Superior temporal gyrus (tissue), 1 donor: ENCODE data around the gene TM9SF4.

Source experiments
- DNase-seq: peaks from one replicate; pipeline ENCODE4 v3.0.0-alpha.2; 2016; ENCODE audit errors: extremely low spot score

The TM9SF4 gene

DNA sequence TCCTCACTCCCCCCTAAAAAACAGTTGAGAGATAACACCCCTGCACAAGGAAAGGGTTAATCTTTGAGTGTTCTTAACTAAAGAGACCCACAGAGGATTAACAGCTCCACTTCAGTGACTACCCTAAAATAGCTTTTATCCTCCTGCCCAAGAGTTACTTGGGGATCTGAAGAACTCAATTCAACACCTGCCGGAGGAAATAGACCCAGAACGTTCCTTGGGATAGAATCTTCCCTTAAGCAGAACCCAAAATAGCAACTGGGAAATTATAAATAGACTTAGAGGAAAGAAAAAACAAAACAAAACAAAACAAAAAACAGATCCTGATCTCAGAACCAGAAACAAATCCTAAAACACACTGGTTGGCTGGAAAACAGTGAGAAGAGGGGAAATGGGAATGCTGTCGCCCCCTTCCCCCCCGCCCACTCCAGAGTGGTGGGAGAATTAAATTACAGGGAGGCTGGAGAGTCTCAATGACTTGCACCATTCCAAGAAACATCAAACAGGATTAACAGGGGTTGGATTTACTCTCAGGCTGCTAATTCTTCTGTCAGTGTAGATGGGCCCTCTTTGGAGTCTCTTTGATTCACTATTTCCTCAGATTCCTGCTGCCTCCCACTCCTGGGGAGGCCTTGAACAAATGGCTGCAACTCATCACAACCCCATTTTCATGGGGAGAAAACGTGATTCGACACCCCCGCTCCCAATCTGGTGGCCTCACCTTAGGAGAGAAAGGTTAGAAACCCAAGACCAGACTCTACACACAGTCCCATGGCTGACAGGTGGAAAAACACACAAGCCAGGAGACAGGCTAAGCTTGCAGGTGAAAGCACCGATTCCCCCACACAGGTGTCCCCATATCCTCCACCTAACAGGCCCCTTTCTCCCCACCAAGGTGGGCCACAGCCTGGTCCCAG, 96.6 kb downstream of the TM9SF4 start:
- no peak for DNase-seq

DNA sequence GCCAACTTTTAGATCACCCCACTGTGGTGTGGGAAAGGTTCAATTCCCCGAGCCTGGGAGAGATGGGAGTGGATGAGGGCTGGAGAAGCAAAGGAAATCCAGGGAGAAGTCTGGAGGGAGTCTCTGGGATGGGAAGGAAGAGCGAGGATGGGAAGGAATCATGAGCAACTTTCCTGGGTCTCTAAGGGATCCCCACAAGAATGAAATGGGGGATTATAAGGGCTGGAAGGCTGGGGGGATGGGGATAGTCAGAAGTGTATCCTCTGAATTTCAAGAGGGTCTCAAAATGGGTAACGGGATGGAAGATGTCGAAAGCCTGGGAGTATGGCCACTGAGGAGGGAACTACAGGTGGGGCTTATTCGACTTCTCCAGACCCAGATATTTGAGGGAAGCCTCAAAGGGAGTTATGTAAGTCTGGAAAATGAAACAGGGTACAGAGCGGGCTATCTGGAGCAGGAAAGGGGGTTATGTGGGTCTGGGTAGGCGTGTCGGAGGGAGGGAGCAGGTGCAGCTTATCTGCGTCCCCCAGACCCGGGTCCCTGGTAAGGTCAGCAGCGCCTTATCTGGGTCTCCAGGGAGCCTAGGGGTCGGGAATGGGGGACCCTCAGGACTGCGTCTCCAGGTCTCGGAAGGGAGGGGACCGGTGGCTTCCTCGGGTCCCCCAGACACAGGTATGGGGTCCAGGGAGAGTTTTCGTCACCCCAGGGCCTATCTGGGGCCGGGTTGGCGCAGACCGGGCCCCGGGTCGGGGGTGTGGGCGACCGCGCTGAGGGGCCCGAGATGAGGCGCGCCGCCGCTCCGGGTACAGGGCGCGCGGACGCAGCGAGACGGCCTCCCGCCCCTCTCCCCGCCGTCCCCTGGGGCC, 97.5 kb downstream of the TM9SF4 start:
- no peak for DNase-seq

DNA sequence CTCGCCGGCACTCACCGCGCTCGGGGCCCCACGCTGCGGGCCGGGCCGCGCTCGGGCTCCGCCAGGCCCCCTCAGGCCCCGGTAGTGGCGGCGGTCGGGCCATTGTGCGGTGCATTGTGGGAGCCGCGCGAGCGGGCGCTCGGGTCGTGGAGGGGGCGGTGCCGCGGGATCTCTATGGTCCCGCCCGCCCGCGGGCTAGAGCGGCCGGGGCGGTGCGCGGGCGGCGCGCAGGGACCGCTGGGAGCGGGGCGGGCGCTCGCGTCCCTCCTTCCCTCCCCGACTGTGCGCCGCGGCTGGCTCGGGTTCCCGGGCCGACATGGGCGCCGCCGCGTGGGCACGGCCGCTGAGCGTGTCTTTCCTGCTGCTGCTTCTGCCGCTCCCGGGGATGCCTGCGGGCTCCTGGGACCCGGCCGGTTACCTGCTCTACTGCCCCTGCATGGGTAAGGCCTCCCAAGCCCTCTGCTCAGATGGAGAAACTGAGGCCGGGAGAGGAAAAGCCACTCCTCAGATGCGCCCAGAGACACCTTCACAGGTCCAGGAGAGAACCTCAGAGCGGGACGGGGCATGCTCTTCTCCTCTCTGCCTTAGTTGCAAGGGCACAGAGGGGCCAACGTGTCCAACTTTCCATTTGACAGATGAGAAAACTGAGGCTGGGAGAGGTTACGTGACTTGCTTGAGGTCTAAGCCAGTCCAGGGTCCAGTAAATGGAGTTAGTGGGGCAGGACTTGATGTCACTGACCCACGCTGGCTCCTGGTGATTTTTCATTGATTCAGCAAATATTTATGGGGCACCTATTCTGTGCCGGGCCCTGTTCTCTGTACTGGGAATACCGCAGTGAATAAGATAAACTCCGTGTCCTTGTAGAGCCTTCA, 98.3 kb downstream of the TM9SF4 start, which contains the start of the genes PLAGL2 and POFUT1:
Gene PLAGL2, minus strand, starts transcription at position 118 of the 873 bp plus-strand sequence. CDS start 5,565 bp downstream, outside the sequence.
Gene POFUT1, plus strand, starts transcription at position 255 of the 873 bp plus-strand sequence. Its CDS starts 62 bp downstream, at position 317.
- DNase-seq: peak; percentile 91

DNA sequence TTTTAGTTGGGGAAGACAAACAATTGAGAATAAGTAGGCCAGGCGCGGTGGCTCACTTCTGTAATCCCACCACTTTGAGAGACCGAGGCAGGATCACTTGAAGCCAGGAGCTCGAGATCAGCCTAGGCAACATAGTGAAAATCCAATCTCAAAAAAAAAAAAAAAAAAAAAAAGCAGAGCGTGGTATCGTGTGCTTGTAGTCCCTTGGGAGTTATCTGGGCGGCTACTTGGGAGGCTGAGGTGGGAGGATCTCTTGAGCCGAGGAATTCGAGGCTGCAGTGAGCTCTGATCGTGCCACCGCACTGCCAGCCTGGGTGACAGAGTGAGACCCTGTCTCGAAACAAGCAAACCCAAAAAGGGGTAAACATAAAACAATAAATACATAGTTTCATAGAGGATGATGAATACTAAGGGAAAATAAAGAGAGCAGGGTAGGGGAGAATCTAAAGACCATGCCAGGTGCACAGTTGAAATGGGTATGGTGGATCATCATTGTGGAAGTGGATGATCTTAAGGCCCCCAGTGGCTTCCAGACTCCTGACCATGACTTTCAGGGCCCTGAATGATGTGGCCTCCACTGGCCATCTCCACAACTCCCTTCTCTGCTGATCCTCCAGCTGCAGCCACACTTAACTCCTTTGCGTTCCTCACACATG, 99.1 kb downstream of the TM9SF4 start:
- DNase-seq: no peak

DNA sequence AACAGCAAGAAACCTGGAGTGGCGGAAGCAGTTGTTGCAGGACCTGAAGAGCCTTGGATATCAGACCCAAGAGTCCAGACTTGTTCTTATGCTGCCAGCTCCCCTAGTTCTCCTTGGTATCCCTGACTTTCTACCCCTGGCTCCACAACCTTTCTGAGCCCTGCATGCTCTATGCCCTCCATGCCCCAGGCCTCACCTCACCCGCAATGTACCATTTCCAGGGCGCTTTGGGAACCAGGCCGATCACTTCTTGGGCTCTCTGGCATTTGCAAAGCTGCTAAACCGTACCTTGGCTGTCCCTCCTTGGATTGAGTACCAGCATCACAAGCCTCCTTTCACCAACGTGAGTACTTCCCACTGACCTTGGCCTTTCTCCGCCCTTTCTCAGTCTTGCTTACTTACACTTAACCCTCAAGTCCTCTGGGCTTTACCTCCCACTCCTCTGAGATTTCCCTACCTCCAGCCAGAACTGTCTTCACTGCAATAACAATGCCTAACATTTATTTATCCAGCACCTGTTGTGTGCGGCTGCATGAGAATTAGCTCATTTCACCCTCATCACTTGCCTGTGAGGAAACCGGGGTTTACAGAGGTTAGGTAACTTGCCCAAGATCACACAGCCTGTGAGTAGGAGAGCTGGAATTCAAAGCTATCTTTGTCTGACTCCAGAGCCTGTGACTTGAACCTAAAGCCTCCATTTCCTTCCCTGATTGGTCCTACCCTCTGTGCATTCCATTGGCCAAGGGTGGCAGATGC, 100.5 kb downstream of the TM9SF4 start:
- DNase-seq: no peak

DNA sequence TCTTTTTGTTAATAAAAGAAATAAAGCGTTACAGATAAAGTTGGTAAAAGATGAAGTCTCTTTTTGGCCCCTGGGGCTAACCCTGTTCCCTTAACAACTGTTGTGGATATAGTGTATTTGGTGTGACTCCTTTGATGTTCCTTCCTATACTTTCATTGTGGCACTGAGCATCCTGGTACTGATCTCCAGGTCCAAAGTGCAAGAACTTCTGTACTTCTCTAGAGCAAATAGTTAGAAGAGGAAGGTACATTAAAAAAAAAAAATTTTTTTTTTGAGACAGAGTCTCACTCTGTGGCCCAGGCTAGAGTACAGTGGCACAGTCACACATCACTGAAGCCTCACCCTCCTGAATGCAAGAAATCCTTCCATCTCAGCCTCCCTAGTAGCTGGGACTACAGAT, 104.4 kb downstream of the TM9SF4 start:
- DNase-seq: no peak

DNA sequence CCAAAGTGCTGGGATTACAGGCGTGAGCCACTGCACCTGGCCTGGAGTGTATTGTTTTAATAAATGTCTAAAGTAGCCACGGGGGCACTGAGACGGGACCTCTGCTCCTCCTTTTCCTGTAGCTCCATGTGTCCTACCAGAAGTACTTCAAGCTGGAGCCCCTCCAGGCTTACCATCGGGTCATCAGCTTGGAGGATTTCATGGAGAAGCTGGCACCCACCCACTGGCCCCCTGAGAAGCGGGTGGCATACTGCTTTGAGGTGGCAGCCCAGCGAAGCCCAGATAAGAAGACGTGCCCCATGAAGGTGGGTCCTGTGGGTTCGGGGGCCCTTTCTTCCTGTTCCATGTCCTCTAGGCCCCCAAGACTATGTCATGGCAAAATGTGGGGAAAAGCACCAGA, 105.6 kb downstream of the TM9SF4 start:
- DNase-seq: no peak

DNA sequence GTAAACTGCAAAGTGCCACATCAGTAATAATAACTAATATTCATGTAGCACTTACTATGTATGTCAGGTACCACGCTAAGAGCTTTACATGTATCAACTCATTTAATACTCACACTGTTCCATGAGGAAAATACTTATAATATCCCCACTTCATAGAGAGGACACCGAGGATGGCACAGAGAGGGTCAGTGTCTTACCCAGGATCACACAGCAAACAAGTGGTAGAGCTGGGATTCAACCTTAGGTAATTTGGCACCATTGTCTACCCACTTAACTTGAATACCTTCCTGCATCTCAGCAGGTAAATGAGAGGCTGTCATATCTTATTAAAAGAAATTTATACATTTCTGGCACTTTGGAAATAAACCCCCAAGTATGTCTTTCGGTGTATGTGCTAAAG, 106.2 kb downstream of the TM9SF4 start:
- DNase-seq: no peak

DNA sequence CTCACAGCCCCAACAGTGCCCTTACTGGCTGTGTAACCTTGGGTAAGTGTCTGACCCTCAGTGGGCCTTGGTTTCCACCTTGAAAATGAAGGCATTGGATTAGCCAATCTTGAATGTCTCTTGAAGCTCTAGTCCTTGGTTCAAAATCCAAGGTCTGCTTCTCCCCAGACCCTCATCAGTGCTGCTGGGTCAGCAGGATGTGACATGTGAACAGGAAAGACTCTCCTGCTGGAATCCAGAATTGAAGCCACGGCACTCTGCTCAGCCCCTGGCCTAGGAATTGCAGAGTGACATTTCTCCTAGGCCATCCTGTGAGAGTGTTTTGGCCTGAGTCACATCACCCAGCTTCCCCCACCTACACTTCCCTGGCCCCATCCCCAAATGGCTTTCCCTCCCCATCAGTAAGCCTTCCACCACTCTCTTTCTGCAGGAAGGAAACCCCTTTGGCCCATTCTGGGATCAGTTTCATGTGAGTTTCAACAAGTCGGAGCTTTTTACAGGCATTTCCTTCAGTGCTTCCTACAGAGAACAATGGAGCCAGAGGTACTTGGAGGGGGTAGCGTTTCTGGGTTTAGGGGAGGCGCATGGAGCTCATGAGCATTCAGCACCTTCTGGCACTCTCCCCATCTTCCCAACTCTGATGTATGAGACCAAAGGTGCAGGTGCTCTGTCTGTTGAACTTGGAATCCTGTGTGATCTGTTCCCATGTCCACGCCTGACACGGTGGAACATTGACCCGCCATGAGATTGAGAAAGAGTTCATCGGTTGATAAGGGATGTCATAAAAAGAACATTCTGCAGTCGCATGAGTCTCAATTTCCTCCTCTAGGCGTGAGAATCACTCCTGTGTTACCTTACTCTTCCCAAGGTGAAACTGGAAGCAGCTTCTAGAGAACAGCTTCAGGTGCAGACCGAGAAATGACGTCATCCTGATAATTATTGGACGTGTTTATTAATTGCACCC, 106.9 kb downstream of the TM9SF4 start:
- DNase-seq: no peak
